Hepatocyte (in vitro differentiated cells): ENCODE measurements around the gene DHFR.

Source experiments
- CTCF ChIP-seq: fragments of 200-600 bp; sonication (generic); IDR thresholded peaks from 2 replicates; pipeline ENCODE4 v1.5.1; 2016; ENCODE audit warnings: antibody characterized with exemption, mild to moderate bottlenecking; ENCODE audit not compliant: poor library complexity
- EZH2 ChIP-seq: fragments of 200-600 bp; sonication (generic); IDR thresholded peaks from 2 replicates; pipeline ENCODE4 v1.6.1; 2016; ENCODE audit warnings: antibody characterized with exemption, mild to moderate bottlenecking, borderline replicate concordance
- EZH2phosphoT487 ChIP-seq: fragments of 200-600 bp; sonication (generic); IDR thresholded peaks from one replicate; pipeline ENCODE4 v1.6.1; 2018; ENCODE audit warnings: antibody characterized with exemption, mild to moderate bottlenecking, low read depth, moderate library complexity; ENCODE audit not compliant: unreplicated experiment, severe bottlenecking

- TF ChIP-seq CTCF (no peak), EZH2 (no peak), EZH2phosphoT487 (no peak)
Measured at GRCh38 chr5:80588858-80589540, 65.8 kb downstream of the DHFR start.
